Breast epithelium (tissue), 3 donors: Measurements from ENCODE around the gene LYAR.

Experiments used
- POLR2AphosphoS5 ChIP-seq, 3 donors: sonication (generic); formaldehyde crosslinking; IDR thresholded peaks; one replicate each; pipeline ENCODE4 v1.6.1; 2017; ENCODE audit warnings: antibody characterized with exemption in 3 of 3
- TF ChIP-seq, protein P1 (sequence below), 3 donors: fragments of 450-650 bp; IDR thresholded peaks; one replicate each; pipeline ENCODE4 v1.5.1; 2016 to 2017; ENCODE audit warnings: antibody characterized with exemption in 3 of 3, mild to moderate bottlenecking in 3 of 3, moderate library complexity in 3 of 3

DNA sequence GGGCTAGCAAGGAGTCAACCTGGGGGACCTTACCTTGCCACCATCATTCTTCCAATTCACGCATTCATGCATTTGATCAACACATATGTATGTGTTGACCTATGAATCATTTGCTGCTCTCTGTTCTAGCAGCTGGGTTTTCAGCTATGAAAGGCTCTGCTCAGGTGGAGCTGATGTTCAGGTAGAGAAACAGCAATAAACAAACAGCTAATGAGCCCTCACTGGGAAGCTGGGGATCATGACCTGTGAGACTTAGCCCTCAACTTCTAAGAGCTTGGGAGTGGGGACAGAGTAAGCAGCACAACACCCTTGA is 61.6 kb downstream of the LYAR start:
- TF ChIP-seq, protein P1, sequence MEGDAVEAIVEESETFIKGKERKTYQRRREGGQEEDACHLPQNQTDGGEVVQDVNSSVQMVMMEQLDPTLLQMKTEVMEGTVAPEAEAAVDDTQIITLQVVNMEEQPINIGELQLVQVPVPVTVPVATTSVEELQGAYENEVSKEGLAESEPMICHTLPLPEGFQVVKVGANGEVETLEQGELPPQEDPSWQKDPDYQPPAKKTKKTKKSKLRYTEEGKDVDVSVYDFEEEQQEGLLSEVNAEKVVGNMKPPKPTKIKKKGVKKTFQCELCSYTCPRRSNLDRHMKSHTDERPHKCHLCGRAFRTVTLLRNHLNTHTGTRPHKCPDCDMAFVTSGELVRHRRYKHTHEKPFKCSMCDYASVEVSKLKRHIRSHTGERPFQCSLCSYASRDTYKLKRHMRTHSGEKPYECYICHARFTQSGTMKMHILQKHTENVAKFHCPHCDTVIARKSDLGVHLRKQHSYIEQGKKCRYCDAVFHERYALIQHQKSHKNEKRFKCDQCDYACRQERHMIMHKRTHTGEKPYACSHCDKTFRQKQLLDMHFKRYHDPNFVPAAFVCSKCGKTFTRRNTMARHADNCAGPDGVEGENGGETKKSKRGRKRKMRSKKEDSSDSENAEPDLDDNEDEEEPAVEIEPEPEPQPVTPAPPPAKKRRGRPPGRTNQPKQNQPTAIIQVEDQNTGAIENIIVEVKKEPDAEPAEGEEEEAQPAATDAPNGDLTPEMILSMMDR (IDR thresholded peaks at IDR 0.05), result no peak
- TF ChIP-seq POLR2AphosphoS5 (IDR thresholded peaks at IDR 0.05), result no peak
